Urinary bladder (tissue), 4 donors: ENCODE results near the gene KL. TPM values are rescaled to one million over a fixed set of nuclear protein-coding genes. Genes with fewer than 3 reads are reported as not detected.

Source experiments
- DNase-seq: peaks from one replicate; pipeline ENCODE4 v3.0.0-alpha.2; 2015; ENCODE audit errors: extremely low spot score
- H3K27ac ChIP-seq: one replicate; pipeline ENCODE4 v1.5.1; 2013; ENCODE audit warnings: low read depth, mild to moderate bottlenecking, moderate library complexity
- H3K36me3 ChIP-seq: one replicate; pipeline ENCODE4 v1.6.1; 2013; ENCODE audit warnings: mild to moderate bottlenecking, moderate library complexity; ENCODE audit not compliant: insufficient read depth
- H3K4me1 ChIP-seq: one replicate; pipeline ENCODE4 v1.6.1; 2013; ENCODE audit warnings: mild to moderate bottlenecking, moderate library complexity; ENCODE audit not compliant: insufficient read depth
- H3K4me3 ChIP-seq: one replicate; pipeline ENCODE4 v1.5.1; 2013; ENCODE audit warnings: low read depth, low read length
- WGBS: extraction: QIAGEN DNeasy Blood & Tissue Kit; methylation state at CpG from one replicate; pipeline ENCODE4 v1.1.7; 2013; 5-methylcytosine and 5-hydroxymethylcytosine counted together
- polyA plus RNA-seq: library from polyadenylated mRNA; stranded (reverse); fragments of 200-250 nt; gene quantifications from one replicate; pipeline ENCODE4 v1.2.3, GENCODE V29; 2013
- total RNA-seq: library from RNA; depleted of rRNA; stranded (reverse); fragments of >200 nt; gene quantifications from one replicate; pipeline ENCODE4 v1.2.3, GENCODE V29; 2014
- donor health status: healthy with polysubstance abuse.
- donor health status: healthy.

Gene KL
- total and polyA plus RNA-seq, 2 donors, result 4.1 to 6.0 TPM

GRCh38 chr13:33090755-33091414 is 74.7 kb downstream of the KL start:
- WGBS, result 44% methylated on average over 4 of the region's 4 CpGs
- H3K4me3 ChIP-seq, result no peak overlapping the region
- H3K27ac ChIP-seq, result no peak overlapping the region
- DNase-seq, result peak; percentile 37
- H3K36me3 ChIP-seq, result no peaks in the 10 kb centered on the region
- H3K4me1 ChIP-seq, result no peaks in the 10 kb centered on the region

DNA sequence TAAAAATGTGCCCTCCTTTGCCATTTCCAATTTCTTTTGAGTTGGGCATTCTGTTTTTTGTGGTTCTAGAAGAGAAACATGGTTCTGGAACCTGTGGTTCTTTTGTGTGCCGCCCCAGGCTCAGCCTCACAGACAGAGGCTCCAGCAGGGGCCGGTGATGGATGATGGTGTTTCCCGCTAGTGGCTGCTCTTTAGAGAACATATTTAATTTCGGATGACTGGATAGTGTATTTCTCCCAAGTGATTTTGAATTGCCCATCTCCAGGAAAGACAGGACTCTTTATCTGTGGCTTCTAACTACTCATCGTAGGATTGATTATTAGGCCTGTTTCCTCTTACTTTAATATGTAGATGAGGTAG is 75.2 kb downstream of the KL start:
- Histone ChIP-seq H3K27ac (no peak overlapping the region), H3K4me3 (no peak overlapping the region), H3K4me1 (no peaks in the 10 kb centered on the region), H3K36me3 (no peaks in the 10 kb centered on the region)
- 97% methylated on average over 5 of the region's 5 CpGs for WGBS
- no peak for DNase-seq

DNA sequence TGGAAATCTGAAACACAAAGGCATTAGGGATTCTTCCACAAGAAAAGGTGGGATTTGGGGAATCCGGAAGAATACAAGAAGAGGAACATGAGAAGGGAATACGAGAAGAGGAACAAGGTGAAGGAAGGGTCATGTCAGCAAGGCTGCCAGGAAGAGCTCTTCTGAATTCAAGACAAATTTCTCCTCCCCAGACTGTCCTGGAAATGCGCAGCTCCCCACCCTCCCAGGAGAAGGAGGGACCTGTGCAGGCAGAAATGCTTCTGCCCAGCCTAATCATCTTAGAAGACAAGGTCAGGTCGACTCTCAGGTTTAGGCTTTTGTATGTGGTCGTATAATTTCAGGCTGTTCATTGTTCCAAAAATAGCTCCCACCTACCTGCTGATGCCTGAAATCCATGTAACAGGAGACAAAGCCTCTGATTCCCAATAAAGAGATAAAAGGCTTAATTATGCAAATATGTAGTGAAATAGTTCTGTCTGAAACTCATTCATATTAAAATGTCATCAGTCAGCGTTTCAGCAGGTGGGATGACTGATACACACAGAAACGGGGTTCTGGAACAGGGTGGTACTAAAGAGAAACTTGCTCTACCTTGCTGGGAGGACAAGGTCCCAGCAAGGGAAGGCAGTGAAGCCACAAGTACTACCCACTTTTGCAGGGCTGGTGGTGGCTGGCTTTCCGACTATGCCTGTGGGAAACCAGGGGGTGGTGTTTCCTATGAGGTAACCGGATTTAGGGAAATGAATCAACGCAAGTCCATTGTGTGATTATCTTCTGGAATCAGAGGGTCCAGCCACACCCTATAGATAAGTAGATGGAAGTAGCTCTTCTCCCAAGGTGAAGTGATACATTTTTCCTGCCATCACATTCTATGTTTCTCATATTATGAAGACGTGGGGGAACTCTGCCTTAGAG is 76.1 kb downstream of the KL start:
- 85% methylated on average over 11 of the region's 11 CpGs for WGBS
- H3K36me3 ChIP-seq, result no peaks in the 10 kb centered on the region
- no peaks in the 10 kb centered on the region for H3K4me1 ChIP-seq
- H3K4me3 ChIP-seq, result no peak overlapping the region
- H3K27ac ChIP-seq, result no peak overlapping the region
- no peak for DNase-seq

DNA sequence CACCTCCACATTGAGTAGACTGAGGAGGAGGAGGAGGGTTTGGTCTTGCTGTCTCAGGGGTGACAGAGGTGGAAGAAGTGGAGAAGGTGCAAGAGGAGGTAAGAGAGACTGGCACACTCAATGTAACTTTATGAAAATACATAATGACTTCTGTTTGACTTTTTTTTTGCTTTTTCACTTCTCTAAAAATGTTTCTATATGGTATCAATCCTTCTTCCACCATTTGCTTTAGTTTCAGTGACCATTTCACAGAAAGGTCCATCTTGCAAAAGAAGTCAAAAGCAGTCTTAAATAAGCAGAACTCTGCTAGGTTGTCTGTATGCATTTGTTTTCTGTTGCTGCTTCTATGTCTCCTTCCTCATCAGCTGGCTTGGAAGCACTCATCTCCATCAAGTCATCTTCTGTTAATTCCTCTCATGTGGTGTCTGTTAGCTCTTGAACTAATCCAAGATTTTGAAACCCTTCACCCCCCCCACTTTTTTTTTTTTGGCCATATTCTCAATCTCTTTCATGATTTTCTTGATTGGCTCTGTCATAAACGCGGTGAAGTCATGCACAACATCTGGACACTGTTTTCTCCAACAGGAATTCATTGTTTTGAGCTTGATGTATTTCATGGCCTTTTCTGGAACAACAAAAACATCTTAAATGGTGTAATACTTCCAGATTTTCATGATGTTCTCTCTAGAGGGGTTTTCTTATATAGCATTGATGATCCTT is 80.8 kb downstream of the KL start:
- Histone ChIP-seq H3K4me3 (no peak overlapping the region), H3K36me3 (no peaks in the 10 kb centered on the region), H3K4me1 (no peaks in the 10 kb centered on the region), H3K27ac (no peak overlapping the region)
- DNase-seq, result no peak
- 97% methylated on average over 2 of the region's 2 CpGs for WGBS

GRCh38 chr13:33099860-33100259 is 83.6 kb downstream of the KL start:
- DNase-seq, result no peak
- 67% methylated on average over 3 of the region's 3 CpGs for WGBS

GRCh38 chr13:33100886-33101285 is 84.7 kb downstream of the KL start:
- H3K27ac ChIP-seq, result no peak overlapping the region
- H3K4me1 ChIP-seq, result no peaks in the 10 kb centered on the region
- WGBS, result 89% methylated on average over 3 of the region's 3 CpGs
- DNase-seq, result no peak
- no peak overlapping the region for H3K4me3 ChIP-seq
- no peaks in the 10 kb centered on the region for H3K36me3 ChIP-seq

More at GRCh38 chr13:33099860-33100259, 83.6 kb downstream of the KL start:
- Histone ChIP-seq H3K4me1 (no peaks in the 10 kb centered on the region), H3K27ac (no peak overlapping the region), H3K4me3 (no peak overlapping the region), H3K36me3 (no peaks in the 10 kb centered on the region)

DNA sequence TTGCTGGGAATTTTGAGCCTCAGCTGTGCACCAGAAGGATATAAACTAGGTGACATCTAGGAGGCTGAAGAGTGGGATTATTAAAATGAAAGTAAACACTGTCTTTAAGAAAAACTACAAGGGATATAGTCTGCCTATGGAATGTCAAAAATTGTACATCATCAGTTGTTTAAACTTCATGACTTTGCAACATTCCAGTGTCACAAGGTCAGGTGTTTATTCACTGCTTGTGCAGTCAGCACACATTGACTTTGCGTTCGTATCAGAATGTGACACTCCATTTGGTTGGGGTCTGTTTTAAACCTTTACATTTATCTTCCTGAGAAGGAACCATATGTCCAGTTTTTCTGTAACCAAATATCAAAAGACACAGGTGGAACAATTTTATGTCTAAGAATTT is 85.6 kb downstream of the KL start:
- 85% methylated on average over 2 of the region's 2 CpGs for WGBS
- H3K27ac ChIP-seq, result no peak overlapping the region

GRCh38 chr13:33103457-33103856 is 87.2 kb downstream of the KL start:
- Histone ChIP-seq H3K4me3 (no peak overlapping the region), H3K4me1 (no peaks in the 10 kb centered on the region), H3K36me3 (no peaks in the 10 kb centered on the region), H3K27ac (no peak overlapping the region)
- WGBS, result 88% methylated on average over 4 of the region's 4 CpGs
- no peak for DNase-seq

More for the DNA sequence above, 85.6 kb downstream of the KL start:
- no peak for DNase-seq
- Histone ChIP-seq H3K4me1 (no peaks in the 10 kb centered on the region), H3K4me3 (no peak overlapping the region), H3K36me3 (no peaks in the 10 kb centered on the region)

- no peak for DNase-seq
- 80% methylated on average over 9 of the region's 9 CpGs for WGBS
- Histone ChIP-seq H3K27ac (no peak overlapping the region), H3K36me3 (no peaks in the 10 kb centered on the region), H3K4me1 (no peaks in the 10 kb centered on the region), H3K4me3 (no peak overlapping the region)
Observed at GRCh38 chr13:33105387-33106005, 89.3 kb downstream of the KL start.

GRCh38 chr13:33106656-33107360 is 90.6 kb downstream of the KL start:
- H3K4me3 ChIP-seq, result no peak overlapping the region
- no peak for DNase-seq
- no peaks in the 10 kb centered on the region for H3K36me3 ChIP-seq
- no peak overlapping the region for H3K27ac ChIP-seq
- WGBS, result 38% methylated on average over 7 of the region's 7 CpGs
- H3K4me1 ChIP-seq, result peaks cover 2% of the 10 kb centered on the region

DNA sequence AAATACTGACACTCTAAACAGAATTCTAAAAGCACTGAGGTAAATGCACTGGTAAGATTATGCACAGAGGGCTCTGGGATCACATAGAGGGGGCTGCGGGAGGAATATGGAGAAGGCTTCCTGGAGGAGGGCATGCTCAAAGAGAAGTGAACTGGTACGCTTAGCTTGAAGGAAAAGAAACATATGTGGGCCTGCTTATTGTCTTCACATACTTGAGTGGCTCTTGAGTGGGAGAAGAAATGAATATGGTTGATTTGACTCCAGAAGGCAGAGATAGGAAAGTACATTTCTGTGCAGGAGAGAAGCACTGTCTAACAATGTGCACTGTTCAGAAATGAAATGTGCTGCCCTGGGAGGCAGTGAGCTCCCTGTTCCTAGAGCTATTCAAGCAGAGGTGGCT is 91.1 kb downstream of the KL start:
- Histone ChIP-seq H3K27ac (no peak overlapping the region), H3K4me3 (no peak overlapping the region), H3K4me1 (peaks cover 2% of the 10 kb centered on the region), H3K36me3 (no peaks in the 10 kb centered on the region)
- no peak for DNase-seq
- WGBS, result 58% methylated on average over 2 of the region's 2 CpGs

- no peak for DNase-seq
Observed at GRCh38 chr13:33108620-33109019, 92.4 kb downstream of the KL start.

DNA sequence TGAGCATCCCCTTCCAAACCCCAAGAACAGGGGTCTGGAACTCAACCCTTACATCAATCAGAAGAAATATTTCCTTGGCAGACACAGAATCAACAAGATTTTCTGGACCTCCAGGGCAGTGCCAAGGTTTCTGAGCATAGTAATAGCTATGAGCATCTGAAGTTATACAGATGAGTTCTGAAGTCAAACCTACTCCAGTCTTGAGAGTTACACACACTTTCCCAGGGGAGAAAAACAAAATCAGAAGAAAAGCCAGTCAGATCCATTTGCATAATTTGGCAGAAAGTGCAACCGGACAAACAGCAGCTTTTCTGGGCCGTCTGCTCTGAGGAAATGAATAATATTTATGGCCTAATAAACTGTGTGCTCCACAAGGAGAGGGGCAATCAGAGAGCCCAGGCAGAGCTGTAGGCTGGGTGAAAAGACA is 93.1 kb downstream of the KL start:
- no peak overlapping the region for H3K27ac ChIP-seq
- 23% methylated on average over 2 of the region's 2 CpGs for WGBS

More at GRCh38 chr13:33108620-33109019, 92.4 kb downstream of the KL start:
- H3K27ac ChIP-seq, result no peak overlapping the region
- 58% methylated on average over 5 of the region's 5 CpGs for WGBS
- H3K4me3 ChIP-seq, result no peak overlapping the region
- no peaks in the 10 kb centered on the region for H3K36me3 ChIP-seq
- H3K4me1 ChIP-seq, result peaks cover 2% of the 10 kb centered on the region

More for the DNA sequence above, 93.1 kb downstream of the KL start:
- DNase-seq, result no peak
- no peaks in the 10 kb centered on the region for H3K36me3 ChIP-seq
- peaks cover 2% of the 10 kb centered on the region for H3K4me1 ChIP-seq
- no peak overlapping the region for H3K4me3 ChIP-seq
